NCI-H1930 (cell line): ENCODE results near the gene ACOT11.

ENCODE experiments used
- DNase-seq, 2 experiments: peaks; one replicate each; lab custom pipeline; 2025; lab: John Stamatoyannopoulos, UW

ACOT11 gene

DNA sequence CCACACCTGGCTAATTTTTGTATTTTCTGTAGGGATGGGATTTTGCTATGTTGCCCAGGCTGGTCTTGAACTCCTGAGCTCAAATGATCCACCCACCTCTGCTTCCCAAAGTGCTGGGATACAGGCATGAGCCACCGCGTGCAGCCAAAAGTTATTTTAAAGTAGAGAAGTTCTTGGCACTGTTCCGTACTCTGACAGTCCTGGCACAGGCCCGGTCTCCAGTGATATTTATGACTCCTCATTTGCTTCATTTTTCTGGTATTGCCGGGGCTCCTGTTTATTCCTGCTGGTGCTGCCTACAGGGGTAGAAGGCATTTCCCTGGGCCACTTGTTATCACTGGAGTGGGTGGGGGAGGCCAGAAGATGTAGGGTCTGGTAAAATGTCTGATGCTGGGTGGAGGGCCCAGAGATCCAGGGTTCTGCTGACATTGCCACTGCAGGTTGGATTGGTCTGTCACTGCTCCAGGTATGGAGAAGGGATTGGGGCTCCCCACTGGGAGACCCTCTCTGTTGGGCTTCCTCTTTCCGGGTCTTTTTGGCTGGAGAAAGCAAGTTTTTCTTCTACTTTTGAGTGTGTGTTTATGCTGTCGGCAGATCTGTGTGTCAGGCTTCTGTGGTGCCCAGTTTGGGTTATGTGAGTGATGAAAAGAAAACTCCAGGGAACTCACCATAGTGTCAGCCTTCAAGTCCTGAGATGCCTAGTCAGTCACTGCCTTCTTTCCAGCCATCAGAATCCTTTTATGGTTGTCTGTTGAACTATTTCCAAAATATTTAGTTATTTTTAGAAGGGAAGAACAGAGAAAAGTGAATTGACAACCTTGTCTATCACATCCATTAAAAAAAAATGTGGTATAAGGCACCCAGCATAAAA lies 98.0 kb downstream of the ACOT11 start:
- no peak for DNase-seq

DNA sequence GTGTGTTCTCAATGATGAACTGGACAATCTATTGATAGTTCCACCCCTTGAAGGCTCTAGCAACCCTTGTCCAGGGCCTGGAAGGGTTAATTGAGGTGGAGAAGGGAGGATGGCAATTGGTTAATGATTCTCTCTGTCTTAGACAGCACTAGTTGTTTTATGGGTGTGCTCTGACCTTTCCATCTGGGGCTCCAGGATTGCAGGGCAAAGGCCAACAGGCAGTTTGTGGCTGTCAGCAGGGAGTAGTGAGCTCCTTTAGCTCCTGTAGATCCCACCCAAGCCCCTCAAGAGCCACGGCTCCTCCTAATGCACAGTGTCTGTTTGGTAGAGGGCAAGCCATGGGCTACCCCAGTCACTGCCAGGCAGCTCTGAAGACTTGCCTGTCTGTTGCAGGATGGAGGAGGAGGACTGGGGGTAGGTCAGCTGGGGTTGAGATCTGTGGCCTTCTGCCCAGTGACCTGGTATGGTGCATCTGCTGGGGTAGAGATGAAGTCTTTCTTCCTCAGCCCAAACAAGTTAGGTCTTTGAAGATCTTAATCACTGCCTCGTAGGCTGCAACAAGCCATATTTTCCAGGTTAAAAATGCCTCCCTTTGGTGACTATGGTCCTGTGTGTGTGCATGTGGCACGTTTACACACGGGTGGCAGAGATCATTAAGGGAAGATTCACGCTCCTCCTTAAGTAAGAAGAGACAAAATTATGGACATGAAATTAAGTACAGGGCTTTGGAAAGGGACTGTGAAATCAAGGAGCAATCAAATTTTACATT lies 101.3 kb downstream of the ACOT11 start:
- no peak for DNase-seq

DNA sequence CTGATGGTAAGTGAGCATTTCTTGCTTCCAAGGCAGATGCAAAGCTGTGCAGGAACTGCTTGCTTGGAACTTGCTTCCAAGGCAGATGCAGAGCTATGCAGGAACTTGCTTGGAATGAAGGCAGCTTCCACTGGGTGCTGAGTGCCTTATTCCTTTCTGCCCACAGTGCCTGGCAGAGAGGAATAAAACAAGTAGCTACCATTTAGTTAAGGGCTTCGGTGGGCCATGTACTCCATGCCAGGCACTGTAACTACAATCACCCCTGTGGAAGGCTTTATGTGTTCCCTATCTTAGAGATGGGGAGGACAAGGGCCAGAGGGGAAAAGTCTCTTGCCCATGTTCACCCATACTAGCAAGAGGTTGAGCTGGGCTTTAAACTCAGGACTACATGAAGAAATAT lies 101.9 kb downstream of the ACOT11 start:
- no peak for DNase-seq

DNA sequence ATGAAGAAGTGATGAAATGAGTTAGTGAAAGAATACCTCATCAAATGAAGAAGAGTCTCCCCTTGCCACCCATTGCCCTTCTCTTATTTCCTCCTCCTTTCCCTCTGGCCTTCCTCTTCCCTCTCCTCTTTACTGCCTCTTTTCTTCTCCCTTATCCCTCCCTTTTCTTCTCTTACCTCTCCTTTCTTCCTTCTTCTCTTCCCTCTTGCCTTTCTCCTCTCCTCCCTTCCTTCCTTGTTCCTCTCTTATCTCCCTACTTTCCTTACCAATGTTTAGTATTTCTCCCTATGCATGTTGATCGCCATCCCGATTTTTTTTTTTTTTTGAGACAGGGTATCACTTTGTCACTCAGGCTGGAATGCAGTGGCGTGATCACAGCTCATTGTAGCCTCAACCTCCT lies 102.4 kb downstream of the ACOT11 start:
- DNase-seq, result no peak

DNA sequence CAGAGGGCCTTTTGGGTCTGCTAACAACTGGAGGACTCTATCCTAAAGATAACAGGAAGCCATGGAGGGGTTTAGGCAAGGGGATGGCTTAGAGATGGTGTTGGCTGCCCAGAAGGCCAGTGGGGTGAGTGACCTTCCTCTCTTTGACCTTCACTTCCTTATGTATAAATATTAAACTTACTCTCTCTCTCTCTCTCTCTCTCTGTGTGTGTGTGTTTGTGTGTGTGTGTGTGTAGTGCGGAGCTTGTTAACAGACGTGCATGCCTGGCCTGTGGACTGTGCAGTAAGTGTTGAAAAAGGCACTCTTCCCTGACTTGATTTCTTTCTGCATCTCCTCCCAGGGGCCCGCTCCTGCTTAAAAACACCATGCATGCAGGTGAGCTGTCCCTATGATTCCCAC lies 103.6 kb downstream of the ACOT11 start:
- no peak for DNase-seq

DNA sequence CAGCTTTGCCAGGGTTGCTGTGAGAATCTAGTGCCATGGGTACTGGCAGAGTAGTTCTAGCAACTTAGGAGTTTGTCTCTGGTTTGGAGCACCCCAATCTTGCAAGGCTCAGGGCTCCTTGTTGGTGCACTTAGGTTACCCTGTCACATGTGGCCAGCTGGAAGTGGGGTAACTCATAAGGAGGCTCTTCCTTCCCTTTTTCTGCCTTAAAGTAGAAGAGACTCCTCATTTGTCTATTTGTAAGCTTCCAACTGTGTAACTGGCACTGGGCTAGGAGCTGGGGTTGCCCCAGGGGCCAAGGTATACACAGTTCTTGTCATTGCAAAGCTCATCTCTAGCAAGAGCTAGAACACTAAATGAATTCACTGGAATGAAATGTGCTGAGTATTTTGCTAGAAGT lies 104.1 kb downstream of the ACOT11 start:
- no peak for DNase-seq

DNA sequence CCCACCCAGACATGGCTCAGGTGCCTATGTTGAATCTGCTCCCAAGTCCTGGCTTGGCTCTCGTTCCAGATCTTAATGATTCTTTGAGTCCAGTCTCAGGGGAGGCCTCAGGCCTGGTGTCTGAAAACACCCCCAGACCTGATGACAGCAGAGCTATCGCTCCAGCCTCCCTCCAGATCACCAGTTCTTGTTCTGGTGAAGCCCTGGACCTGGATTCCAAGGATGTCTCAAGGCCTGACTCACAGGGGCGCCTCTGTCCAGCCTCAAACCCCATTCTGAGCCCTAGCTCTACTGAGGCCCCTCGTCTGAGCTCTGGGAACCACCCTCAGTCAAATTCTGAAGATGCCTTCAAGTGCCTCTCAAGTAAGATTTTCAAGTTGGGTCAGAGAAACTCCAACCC lies 105.0 kb downstream of the ACOT11 start:
- no peak for DNase-seq

DNA sequence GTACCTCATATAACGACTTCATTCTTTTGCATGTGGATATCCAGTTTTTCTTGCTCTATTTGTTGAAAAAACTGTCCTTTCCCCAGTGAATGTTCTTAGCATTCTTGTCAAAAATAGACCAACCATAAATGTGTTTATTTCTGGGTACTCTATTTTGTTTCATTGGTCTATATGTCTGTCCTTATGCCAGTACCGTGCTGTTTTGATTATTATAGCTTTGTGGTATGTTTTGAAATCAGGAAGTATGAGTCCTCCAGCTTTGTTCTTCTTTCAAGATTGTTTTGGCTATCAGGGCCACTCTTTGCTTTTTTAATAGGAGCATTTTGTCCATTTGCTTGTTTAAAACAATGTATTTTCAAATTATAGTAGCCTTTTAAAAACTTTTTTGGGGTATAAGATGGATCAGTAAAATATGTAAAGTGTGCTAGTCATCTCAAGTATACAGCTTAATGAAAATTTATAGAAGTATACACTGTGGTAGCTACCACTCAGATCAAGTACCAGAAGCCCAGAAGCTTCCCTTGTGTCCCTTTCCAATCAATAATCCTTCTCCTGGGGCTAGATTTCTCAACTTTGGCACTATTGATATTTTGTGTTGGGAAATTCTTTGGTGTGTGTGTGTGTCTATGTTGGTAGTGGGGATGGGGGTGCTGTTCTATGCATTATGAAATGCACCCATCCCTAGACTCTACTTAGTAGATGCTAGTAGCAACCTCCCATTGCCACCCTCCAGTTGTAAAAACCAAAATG lies 110.3 kb downstream of the ACOT11 start:
- DNase-seq, result no peak
